ENCODE results near the gene APOA5. TPM values are rescaled to one million over a fixed set of nuclear protein-coding genes. Genes with fewer than 3 reads are reported as not detected.
A peak's percentile ranks its signal among the peaks of the same experiment; 100 is the strongest.

The APOA5 gene
- total and polyA plus RNA-seq, 2 experiments from 2014 or later, result not detected

GRCh38 chr11:116832350-116833290, 40.9 kb upstream of the APOA5 start:
- Histone ChIP-seq H3K36me3 (ENCODE audit: low read depth) (no peaks in the 10 kb centered on the region), H3K4me2 (ENCODE audit: unreplicated experiment) (no peak overlapping the region), H3K79me2 (ENCODE audit: insufficient read depth) (no peaks in the 10 kb centered on the region), H3K4me3 (no peak overlapping the region), H3F3A (ENCODE audit: insufficient read depth) (no peaks in the 10 kb centered on the region), H3K9me3 (ENCODE audit: low read depth) (no peaks in the 10 kb centered on the region), H3K27ac (no peak overlapping the region), H2AFZ (no peak overlapping the region), H3K4me1 (ENCODE audit: insufficient read depth) (peaks cover 5% of the 10 kb centered on the region; the same call in 1 of the 2 replicates), H3K27me3 (replicated peaks; ENCODE audit: insufficient read depth) (no peaks in the 10 kb centered on the region), H3K9ac (no peak overlapping the region), H3K9me2 (ENCODE audit: insufficient read depth) (no peaks in the 10 kb centered on the region), H4K20me1 (ENCODE audit: insufficient read depth) (no peaks in the 10 kb centered on the region)
- TF ChIP-seq EZH2phosphoT487 (IDR thresholded peaks at IDR 0.05; ENCODE audit: insufficient read depth, low read depth) (no peak), EZH2 (IDR thresholded peaks at IDR 0.05; ENCODE audit: insufficient read depth, poor library complexity, severe bottlenecking) (no peak)
- in situ Hi-C loops (cut with MboI), result no loop called here
- WGBS, 2 experiments (ENCODE audit: low coverage in 1 of 2, low lambda C conversion rate in 2 of 2, missing lambda C conversion rate in 2 of 2), result 75% methylated on average over 12 to 13 of the region's 13 CpGs
- DNase-seq, result no peak

GRCh38 chr11:116831790-116832349, 40.2 kb upstream of the APOA5 start:
- Histone ChIP-seq H3K27ac (no peak overlapping the region), H3K4me1 (ENCODE audit: insufficient read depth) (peaks cover 5% of the 10 kb centered on the region; the same call in 1 of the 2 replicates), H3F3A (ENCODE audit: insufficient read depth) (no peaks in the 10 kb centered on the region), H3K9me2 (ENCODE audit: insufficient read depth) (no peaks in the 10 kb centered on the region), H3K4me3 (no peak overlapping the region), H2AFZ (no peak overlapping the region), H4K20me1 (ENCODE audit: insufficient read depth) (no peaks in the 10 kb centered on the region), H3K36me3 (ENCODE audit: low read depth) (no peaks in the 10 kb centered on the region), H3K27me3 (replicated peaks; ENCODE audit: insufficient read depth) (no peaks in the 10 kb centered on the region), H3K4me2 (ENCODE audit: unreplicated experiment) (no peak overlapping the region), H3K9ac (no peak overlapping the region), H3K9me3 (ENCODE audit: low read depth) (no peaks in the 10 kb centered on the region), H3K79me2 (ENCODE audit: insufficient read depth) (no peaks in the 10 kb centered on the region)
- 85 to 89% methylated on average over 7 of the region's 7 CpGs for WGBS, 2 experiments (ENCODE audit: low coverage in 1 of 2, low lambda C conversion rate in 2 of 2, missing lambda C conversion rate in 2 of 2)
- no peak for DNase-seq
- in situ Hi-C loops (cut with MboI), result no loop called here
- no peak for TF ChIP-seq EZH2 (IDR thresholded peaks at IDR 0.05; ENCODE audit: insufficient read depth, poor library complexity, severe bottlenecking)
- no peak for TF ChIP-seq EZH2phosphoT487 (IDR thresholded peaks at IDR 0.05; ENCODE audit: insufficient read depth, low read depth)

DNA sequence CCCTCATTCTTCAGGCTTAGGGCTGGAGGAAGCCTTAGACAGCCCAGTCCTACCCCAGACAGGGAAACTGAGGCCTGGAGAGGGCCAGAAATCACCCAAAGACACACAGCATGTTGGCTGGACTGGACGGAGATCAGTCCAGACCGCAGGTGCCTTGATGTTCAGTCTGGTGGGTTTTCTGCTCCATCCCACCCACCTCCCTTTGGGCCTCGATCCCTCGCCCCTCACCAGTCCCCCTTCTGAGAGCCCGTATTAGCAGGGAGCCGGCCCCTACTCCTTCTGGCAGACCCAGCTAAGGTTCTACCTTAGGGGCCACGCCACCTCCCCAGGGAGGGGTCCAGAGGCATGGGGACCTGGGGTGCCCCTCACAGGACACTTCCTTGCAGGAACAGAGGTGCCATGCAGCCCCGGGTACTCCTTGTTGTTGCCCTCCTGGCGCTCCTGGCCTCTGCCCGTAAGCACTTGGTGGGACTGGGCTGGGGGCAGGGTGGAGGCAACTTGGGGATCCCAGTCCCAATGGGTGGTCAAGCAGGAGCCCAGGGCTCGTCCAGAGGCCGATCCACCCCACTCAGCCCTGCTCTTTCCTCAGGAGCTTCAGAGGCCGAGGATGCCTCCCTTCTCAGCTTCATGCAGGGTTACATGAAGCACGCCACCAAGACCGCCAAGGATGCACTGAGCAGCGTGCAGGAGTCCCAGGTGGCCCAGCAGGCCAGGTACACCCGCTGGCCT, 38.7 kb upstream of the APOA5 start:
- no peaks in the 10 kb centered on the region for H3K36me3 ChIP-seq (ENCODE audit: low read depth)
- no peak for DNase-seq
- no peak overlapping the region for H3K9ac ChIP-seq
- H3K4me1 ChIP-seq (ENCODE audit: insufficient read depth), result 0 out of 2 replicates have a peak, but pooled peaks cover 2% of the 10 kb centered on the region
- in situ Hi-C loops (cut with MboI), result no loop called here
- no peak overlapping the region for H3K27ac ChIP-seq
- H3K4me2 ChIP-seq (ENCODE audit: unreplicated experiment), result no peak overlapping the region
- H3K9me3 ChIP-seq (ENCODE audit: low read depth), result no peaks in the 10 kb centered on the region
- no peak overlapping the region for H2AFZ ChIP-seq
- TF ChIP-seq EZH2 (IDR thresholded peaks at IDR 0.05; ENCODE audit: insufficient read depth, poor library complexity, severe bottlenecking) (no peak), EZH2phosphoT487 (IDR thresholded peaks at IDR 0.05; ENCODE audit: insufficient read depth, low read depth) (no peak)
- H3K4me3 ChIP-seq, result no peak overlapping the region
- no peaks in the 10 kb centered on the region for H3K27me3 ChIP-seq (replicated peaks; ENCODE audit: insufficient read depth)
- WGBS, 2 experiments (ENCODE audit: low coverage in 1 of 2, low lambda C conversion rate in 2 of 2, missing lambda C conversion rate in 2 of 2), result 90 to 97% methylated on average over 12 to 17 of the region's 17 CpGs
- H3K79me2 ChIP-seq (ENCODE audit: insufficient read depth), result no peaks in the 10 kb centered on the region
- no peaks in the 10 kb centered on the region for H3K9me2 ChIP-seq (ENCODE audit: insufficient read depth)
- no peaks in the 10 kb centered on the region for H4K20me1 ChIP-seq (ENCODE audit: insufficient read depth)
- no peaks in the 10 kb centered on the region for H3F3A ChIP-seq (ENCODE audit: insufficient read depth)

- Histone ChIP-seq H3K36me3 (ENCODE audit: low read depth) (no peaks in the 10 kb centered on the region), H3K9me2 (ENCODE audit: insufficient read depth) (no peaks in the 10 kb centered on the region), H3K27ac (no peak within 1 kb of the TSS), H4K20me1 (ENCODE audit: insufficient read depth) (no peaks in the 10 kb centered on the region), H3K4me2 (ENCODE audit: unreplicated experiment) (no peak within 1 kb of the TSS), H3K4me3 (no peak within 1 kb of the TSS), H3K9ac (no peak within 1 kb of the TSS), H3K9me3 (ENCODE audit: low read depth) (no peaks in the 10 kb centered on the region), H3F3A (ENCODE audit: insufficient read depth) (no peaks in the 10 kb centered on the region), H3K27me3 (replicated peaks; ENCODE audit: insufficient read depth) (no peaks in the 10 kb centered on the region), H3K79me2 (ENCODE audit: insufficient read depth) (no peaks in the 10 kb centered on the region), H3K4me1 (ENCODE audit: insufficient read depth) (no peaks in the 10 kb centered on the region), H2AFZ (no peak within 1 kb of the TSS)
- TF ChIP-seq EZH2phosphoT487 (IDR thresholded peaks at IDR 0.05; ENCODE audit: insufficient read depth, low read depth) (no peak), EZH2 (IDR thresholded peaks at IDR 0.05; ENCODE audit: insufficient read depth, poor library complexity, severe bottlenecking) (no peak)
- in situ Hi-C loops (cut with MboI), result no loop called here
- peak; percentile 61 for DNase-seq
- WGBS, 2 experiments (ENCODE audit: low coverage in 1 of 2, low lambda C conversion rate in 2 of 2, missing lambda C conversion rate in 2 of 2), result 67 to 72% methylated on average over 9 of the region's 9 CpGs
These were observed 38.0 kb upstream of the APOA5 start, which contains the start of gene APOC3 for GRCh38 chr11:116829525-116830183. Gene APOC3, plus strand, starts transcription at chr11:116829907. Its CDS starts 676 bp downstream, at chr11:116830583.

Measured in GM23248 (cell line).